Parietal lobe (tissue), 2 donors: ENCODE data around the gene CCNG2. TPM values are rescaled to one million over a fixed set of nuclear protein-coding genes. Genes with fewer than 3 reads are reported as not detected.

Source experiments
- small RNA-seq: library from RNA; depleted of rRNA; stranded (forward); fragments of <200 nt; gene quantifications from one replicate; pipeline ENCODE3, GENCODE V24; 2014; ENCODE audit warnings: low replicate concordance
- total RNA-seq: library from RNA; depleted of rRNA; stranded (reverse); fragments of >200 nt; gene quantifications from one replicate; pipeline ENCODE4 v1.2.3, GENCODE V29; 2014

Gene CCNG2, protein sequence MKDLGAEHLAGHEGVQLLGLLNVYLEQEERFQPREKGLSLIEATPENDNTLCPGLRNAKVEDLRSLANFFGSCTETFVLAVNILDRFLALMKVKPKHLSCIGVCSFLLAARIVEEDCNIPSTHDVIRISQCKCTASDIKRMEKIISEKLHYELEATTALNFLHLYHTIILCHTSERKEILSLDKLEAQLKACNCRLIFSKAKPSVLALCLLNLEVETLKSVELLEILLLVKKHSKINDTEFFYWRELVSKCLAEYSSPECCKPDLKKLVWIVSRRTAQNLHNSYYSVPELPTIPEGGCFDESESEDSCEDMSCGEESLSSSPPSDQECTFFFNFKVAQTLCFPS
- 114 TPM for total RNA-seq

DNA sequence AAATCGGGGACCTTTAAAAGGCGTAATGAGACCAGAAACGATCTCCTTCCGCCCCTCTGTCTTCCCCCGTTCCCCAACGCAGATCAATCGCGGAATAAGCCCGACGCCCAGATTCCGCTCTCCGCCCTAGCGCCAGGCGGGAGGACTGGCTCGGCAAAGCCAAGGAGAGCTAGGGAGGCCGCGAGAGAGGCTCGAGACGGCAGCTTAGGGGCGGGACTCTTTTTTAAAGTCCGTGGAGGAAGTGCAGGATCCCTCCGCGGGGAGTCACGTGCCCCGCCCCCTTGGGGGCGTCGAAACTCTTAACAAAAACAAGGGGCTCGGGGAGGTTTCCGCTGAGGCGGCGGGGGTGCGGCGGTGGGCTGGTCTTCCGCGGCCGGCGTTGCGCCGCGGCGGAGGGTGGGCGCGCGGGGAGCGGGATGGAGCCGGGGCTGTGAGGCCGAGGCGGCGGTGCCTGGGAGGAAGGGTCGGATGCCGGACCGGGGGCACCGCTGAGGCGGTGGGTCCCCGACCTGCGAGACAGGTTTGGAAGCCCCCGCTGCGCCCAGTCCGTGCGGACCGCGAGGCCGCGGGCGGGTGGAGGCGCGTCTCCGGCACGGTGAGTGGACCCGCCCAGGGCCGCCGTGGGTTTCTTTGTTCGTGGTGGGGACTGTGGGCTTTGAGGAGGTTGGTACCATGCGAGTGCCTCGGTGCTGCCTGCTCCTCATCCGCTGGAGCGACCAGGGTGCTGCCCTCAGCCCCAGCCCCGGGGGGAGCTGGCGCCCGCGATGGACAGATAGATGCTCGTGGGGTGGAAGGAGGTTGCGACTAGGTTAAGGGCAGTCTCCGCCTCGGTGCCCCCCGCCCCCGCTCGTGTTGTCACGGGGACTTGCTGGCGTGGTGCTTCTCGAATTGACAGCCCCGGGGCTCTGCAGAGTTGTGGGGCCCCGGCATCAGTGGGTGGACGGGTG is at the start of gene CCNG2:
CCNG2 (plus strand) TSS at position 296 of the 947 bp plus-strand sequence. CDS start 1,326 bp downstream, outside the sequence.

Small RNA genes lying within 50 kb of the gene (small RNA-seq; reads per million reads assigned to genes)
- gene RNU6-1187P, result not detected

Other genes with a start within 250 kb of the CCNG2 start
- gene SEPTIN11, start 207.5 kb upstream of the CCNG2 start, total RNA-seq, result 416 TPM
- 449 TPM for gene CCNI, start 81.2 kb upstream of the CCNG2 start, total RNA-seq